G401 (cell line): ENCODE measurements around the gene PLCXD3. TPM values are rescaled to one million over a fixed set of nuclear protein-coding genes. Genes with fewer than 3 reads are reported as not detected.
"Not testable (repeated sequence)": the region's sequence is repeated elsewhere in the genome, so short reads cannot be mapped to it uniquely, and the experiment has no call there.

ENCODE experiments used
- DNase-seq: peaks from one replicate; pipeline ENCODE4 v3.0.0-alpha.2; 2015; ENCODE audit warnings: low spot score
- in situ Hi-C: cut with HindIII; loops from 2 replicates; pipeline ENCODE4 v1.10.0; 2016; ENCODE audit warnings: low sequenced_read_pairs, mixed read lengths
- total RNA-seq: library from RNA; depleted of rRNA; stranded (reverse); fragments of >200 nt; shearing (Covaris generic); gene quantifications from 2 replicates; pipeline ENCODE4 v1.2.3, GENCODE V29; 2014

PLCXD3 gene
- total RNA-seq, 1 experiment from 2014 or later: not detected

GRCh38 chr5:41370482-41370881 is 139.9 kb downstream of the PLCXD3 start:
- DNase-seq: no peak
- in situ Hi-C loops: no loop called here

- DNase-seq: no peak
- in situ Hi-C loops: no loop called here
These were observed 140.6 kb downstream of the PLCXD3 start for GRCh38 chr5:41369799-41370198.

- peak; percentile 40 for DNase-seq
- in situ Hi-C loops: no loop called here
These were observed 142.2 kb downstream of the PLCXD3 start for GRCh38 chr5:41368158-41368557.

GRCh38 chr5:41365369-41365768 is 145.0 kb downstream of the PLCXD3 start:
- DNase-seq: no peak
- in situ Hi-C loops: no loop called here

GRCh38 chr5:41364346-41364745 is 146.1 kb downstream of the PLCXD3 start:
- in situ Hi-C loops: no loop called here
- no peak for DNase-seq

GRCh38 chr5:41363343-41363986 is 146.9 kb downstream of the PLCXD3 start:
- DNase-seq: no peak
- in situ Hi-C loops: no loop called here

- DNase-seq: no peak
- in situ Hi-C loops: no loop called here
These were observed 153.6 kb downstream of the PLCXD3 start for GRCh38 chr5:41356786-41357185.

GRCh38 chr5:41349846-41350245 is 160.6 kb downstream of the PLCXD3 start:
- DNase-seq: no peak
- in situ Hi-C loops: no loop called here

- no peak for DNase-seq
- in situ Hi-C loops: no loop called here
These were observed 162.8 kb downstream of the PLCXD3 start for GRCh38 chr5:41347569-41347968.

GRCh38 chr5:41346609-41347008 is 163.8 kb downstream of the PLCXD3 start:
- in situ Hi-C loops: no loop called here
- no peak for DNase-seq

GRCh38 chr5:41345295-41345694 is 165.1 kb downstream of the PLCXD3 start:
- in situ Hi-C loops: no loop called here

GRCh38 chr5:41339339-41339738 is 171.1 kb downstream of the PLCXD3 start:
- in situ Hi-C loops: no loop called here
- DNase-seq: no peak

More at GRCh38 chr5:41345295-41345694, 165.1 kb downstream of the PLCXD3 start:
- DNase-seq: no peak

- in situ Hi-C loops: no loop called here
- DNase-seq: no peak
These were observed 172.2 kb downstream of the PLCXD3 start for GRCh38 chr5:41338136-41338675.

- in situ Hi-C loops: no loop called here
- no peak for DNase-seq
These were observed 172.7 kb downstream of the PLCXD3 start for GRCh38 chr5:41337724-41338123.

GRCh38 chr5:41337216-41337615 is 173.2 kb downstream of the PLCXD3 start:
- no peak for DNase-seq
- in situ Hi-C loops: no loop called here

- in situ Hi-C loops: no loop called here
- DNase-seq: no peak
These were observed 173.9 kb downstream of the PLCXD3 start for GRCh38 chr5:41336471-41336870.

GRCh38 chr5:41335596-41336181 is 174.7 kb downstream of the PLCXD3 start:
- in situ Hi-C loops: no loop called here
- no peak for DNase-seq

GRCh38 chr5:41334758-41335157 is 175.6 kb downstream of the PLCXD3 start:
- in situ Hi-C loops: no loop called here
- peak; percentile 53 for DNase-seq

GRCh38 chr5:41334221-41334620 is 176.2 kb downstream of the PLCXD3 start:
- in situ Hi-C loops: no loop called here
- DNase-seq: no peak

- in situ Hi-C loops: no loop called here
- DNase-seq: no peak
These were observed 185.3 kb downstream of the PLCXD3 start for GRCh38 chr5:41325074-41325473.

GRCh38 chr5:41322826-41323225 is 187.6 kb downstream of the PLCXD3 start:
- in situ Hi-C loops, DNase-seq: not testable (repeated sequence)
